Left kidney (tissue), 2 donors: ENCODE measurements around the gene SKIC8. TPM values are rescaled to one million over a fixed set of nuclear protein-coding genes. Genes with fewer than 3 reads are reported as not detected.

Source experiments
- DNase-seq: peaks from one replicate; pipeline ENCODE4 v3.0.0-alpha.2; 2013
- polyA plus RNA-seq: library from polyadenylated mRNA; unstranded; fragments of 120-200 nt; gene quantifications from one replicate; pipeline ENCODE4 v1.2.1, GENCODE V29; 2013; ENCODE audit not compliant: insufficient read length

Gene SKIC8
- polyA plus RNA-seq, 1 donor: 131 TPM

DNA sequence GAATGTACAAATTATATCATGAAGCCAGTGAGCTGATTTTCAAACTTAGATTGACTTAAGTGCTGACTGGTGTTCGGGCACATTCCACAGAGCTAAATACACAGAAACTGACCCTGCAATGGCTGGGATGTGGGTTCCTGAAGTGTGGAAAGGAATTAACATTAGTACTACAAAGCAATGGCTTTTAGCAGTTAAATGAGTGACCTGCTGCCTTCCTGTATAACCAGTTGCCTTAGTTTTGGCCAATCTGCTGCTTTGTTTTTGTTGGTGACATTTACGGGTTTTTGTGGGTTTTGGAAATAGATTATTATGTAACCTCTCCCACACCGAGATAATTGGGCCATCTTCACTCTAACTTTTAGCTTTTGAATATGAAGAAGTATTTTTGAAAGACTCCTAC is 2.4 kb upstream of the SKIC8 start:
- DNase-seq: no peak

DNA sequence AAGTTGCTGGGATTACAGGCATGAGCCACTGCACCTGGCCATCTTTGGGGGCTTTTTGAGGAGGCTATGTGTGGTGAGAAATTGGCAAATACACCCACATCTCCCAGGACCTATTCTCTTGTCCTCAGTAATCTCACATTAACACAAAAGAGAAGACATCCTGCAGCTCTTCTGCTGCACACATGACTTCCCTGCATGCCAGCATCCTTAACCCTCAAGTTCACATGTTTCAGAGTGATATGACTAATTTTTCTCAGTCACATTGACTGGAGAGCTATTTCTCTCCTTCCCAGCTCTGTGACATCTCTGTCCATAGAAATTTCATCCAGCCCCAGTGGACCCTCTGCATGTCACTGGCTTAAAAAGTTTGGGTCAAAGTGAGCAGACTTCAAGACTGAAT is 1.9 kb upstream of the SKIC8 start:
- no peak for DNase-seq

DNA sequence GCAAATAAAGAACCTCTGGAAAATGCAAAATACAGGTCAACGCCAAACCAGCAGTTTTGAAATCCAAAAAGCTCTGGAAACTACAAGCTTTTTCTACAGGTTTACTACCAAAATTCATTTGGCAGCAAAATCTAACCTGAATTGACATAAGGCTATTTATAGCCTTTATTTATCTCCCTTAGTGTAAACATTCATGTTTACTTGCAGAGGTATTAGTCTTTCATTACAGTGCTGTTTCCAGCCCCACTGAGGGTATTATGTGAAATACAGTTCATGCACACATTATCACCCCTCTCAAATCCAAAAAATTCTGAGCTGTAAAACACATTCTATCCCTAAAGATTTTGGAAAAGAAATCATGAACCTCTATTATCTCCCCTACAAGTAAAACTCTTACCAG is 7.2 kb downstream of the SKIC8 start:
- no peak for DNase-seq

DNA sequence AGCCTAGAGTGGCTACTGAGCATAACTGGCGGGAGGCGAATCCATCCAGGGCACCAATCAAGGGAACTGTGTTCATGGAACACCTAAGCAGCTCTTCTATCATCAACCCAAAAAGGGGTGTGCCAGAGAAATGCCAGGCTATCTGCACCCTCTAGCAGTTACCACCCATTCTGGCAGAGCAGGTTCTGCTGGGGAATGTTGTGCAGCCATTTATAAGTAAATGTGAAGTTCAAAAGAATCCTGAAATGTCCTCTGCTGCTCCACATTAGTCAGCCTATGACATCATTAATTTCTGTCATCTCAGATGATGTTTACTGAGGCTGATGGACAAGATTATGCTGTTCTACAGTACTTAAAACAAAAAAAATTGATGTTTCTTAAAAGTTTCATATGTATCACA is 7.7 kb downstream of the SKIC8 start:
- no peak for DNase-seq

DNA sequence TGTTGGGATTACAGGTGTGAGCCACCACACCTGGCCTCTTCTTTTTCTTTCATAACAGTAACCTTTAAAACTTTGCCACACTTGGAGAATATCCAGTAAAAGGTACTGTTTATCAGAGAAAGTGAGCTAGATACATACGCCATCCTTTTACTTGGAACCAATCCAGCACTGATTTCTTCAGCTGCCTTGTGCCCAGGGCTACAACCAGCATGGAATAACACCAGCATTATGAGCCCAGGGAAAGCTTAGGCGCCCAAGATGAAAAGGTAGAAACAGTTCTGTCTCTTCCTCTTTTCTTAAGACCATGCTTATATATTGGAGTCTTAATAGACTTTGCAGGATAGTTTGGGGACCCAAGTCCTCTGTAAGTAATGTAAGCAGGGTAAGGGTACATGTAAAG is 8.4 kb downstream of the SKIC8 start:
- no peak for DNase-seq

DNA sequence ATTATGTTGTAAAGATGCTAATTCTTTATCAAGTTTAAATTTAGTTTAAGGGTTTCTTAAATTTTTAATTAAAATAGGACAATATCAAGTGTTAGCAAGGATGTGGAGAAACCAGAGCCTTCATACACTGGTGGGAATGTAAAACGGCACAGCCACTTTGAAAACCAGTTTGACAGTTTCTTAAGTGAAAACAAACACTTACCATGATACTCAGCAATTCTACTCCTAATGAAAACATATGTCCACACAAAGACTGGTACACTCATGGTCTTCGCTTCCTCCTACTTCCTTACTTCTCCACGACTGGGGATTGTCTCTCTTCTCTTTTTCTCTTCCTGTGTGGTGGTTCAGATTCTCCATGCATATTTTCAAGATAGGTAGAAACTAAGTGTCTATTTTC is 9.2 kb downstream of the SKIC8 start:
- DNase-seq: no peak

DNA sequence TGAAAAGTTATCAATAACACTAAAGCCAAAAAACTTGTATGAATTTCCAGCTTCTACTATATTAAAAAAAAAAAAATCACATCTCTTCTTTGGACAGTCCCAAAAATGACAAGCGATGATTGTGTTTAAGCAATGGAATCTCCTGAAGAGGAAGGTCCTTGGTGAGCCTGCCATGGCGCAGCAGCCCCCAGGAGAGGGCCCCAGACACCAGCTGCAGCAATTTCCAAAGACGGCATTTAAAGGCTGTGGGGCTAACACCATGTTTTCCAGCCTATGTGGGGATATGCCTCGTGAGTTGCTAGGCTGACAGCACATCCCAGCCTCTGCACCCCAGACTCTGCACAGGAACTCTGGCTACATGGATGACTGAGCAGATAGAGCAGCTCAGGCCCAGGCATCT is 14.7 kb downstream of the SKIC8 start:
- DNase-seq: no peak

DNA sequence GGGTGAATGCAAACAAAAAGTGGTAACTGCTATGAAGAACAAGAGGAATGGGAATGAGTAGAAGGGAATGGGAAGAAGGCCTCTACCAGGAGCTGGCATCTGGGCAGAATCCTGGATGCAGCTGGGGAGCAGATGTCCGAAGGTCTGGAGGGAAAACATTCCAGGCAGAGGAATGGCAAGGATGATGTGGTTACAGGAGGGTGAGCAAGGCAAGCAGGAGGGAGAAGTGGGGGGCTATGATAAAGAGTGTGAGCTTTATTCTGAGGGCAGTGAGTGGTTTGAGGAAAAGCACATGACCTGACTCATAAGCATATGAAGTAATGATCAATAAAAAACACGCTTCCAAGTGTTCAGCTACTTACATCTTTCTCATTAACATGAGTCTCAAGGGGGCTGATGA is 17.1 kb downstream of the SKIC8 start:
- DNase-seq: no peak

DNA sequence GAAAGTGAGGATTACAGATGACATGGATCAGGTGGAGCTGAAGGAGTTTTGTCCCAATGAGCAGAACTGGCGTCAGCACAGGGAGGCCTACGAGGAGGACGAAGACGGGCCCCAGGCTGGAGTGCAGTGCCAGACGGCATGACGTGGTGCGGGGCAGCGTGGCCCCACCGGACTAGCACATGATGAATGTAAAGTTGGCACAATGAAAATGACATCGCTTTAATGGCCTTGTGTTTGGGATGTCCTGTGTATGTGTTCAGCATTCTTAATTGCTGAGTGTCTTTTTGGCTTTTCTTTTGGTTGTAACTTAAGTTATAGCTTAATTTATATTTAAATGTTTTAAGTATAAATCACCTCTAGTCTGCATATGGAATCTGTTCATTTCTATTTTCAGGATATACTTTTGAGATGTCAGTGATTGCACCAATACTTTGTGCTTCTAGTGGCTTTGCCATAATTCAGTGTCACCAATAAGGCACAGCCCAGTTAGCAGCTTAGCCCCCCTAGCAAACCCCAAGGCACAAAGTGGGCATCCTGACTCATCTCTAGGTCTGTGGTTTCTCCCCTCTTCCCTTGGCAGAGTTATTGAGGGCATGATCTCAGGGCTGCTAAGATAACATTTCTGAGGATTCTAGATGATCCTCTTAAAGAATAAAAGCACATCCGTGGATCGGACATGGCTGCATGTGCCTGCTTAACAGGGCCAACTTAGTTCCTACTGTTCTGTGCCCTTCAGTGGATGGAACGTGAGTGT is 18.9 kb downstream of the SKIC8 start:
- DNase-seq: no peak

DNA sequence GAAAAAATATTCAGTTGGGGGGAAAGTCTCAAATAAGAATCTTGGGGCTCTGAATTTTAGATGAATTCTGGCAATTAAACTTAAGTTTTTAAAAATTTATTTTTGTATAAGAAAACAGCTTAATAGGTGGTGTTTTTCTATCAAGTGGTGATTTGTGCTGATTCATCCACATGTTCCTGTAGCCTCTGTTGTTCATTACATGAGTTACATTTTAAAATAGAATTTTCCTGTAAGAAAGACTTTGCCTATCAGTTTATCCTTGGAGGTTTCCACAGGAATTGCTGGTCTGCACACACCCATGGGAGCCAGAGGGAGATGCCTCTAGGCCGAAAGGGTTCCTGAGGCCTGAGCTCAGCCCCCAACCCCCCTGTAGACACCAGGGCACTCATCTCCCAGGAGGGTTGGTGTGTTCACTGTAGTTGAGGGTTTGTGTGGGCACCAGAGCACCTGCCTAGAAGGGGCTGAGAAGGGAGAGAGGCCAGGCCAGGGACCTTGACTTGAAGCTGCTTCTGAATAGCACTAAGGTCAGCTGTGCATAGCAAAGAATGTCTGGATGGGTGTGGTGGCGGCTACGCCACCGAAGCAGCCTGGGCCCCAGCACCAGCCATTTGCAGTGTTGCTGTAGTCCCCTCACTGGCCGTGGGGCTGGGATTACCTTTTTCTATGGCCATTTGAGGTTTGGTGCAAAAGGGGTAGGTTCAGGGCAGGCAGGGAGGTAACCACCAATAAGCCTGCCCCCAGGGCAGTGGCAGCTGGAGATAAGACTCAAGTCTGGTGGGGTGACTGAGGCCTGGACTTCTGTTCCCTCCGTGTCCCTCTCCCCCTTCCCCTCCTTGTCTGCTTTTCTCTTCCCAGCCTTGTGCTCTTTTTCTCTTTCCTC is 23.1 kb downstream of the SKIC8 start:
- DNase-seq: no peak

DNA sequence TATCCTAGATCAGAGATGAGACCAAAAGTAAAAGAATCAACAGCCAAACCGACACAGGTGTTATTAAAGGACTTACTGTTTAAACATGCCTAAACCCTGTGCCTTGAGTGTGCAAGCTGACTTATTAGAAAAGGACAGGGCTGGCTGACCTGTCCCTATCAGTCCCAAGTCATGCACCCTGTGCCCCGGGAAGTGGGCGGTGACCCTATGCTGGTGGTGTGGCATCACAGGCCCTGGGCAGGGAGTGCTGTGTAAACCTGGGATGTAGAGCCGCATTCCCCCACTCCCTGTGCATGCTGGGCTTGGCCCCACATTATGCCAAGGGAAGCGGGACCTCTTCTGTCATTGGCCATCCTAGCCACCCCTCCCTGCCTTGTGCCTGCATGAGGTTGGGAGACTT is 24.4 kb downstream of the SKIC8 start:
- no peak for DNase-seq

DNA sequence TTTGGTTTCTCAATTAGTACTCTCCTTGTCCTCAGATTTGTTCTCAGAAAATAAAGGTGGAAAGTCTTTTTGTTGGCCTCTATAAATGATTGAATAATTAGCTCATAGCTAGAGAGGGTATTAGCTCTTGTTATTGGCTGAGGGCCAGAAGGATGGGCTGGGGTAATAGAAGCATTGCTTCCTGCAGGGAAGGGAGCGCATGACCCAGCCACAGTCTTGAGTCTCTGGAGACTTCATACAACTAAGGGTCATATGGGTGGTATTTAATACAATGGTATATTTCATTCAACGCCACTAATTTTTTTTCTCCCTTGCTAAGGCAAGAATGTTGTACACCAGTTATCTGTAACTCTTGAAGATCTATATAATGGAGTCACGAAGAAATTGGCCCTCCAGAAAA is 26.6 kb downstream of the SKIC8 start:
- DNase-seq: no peak

DNA sequence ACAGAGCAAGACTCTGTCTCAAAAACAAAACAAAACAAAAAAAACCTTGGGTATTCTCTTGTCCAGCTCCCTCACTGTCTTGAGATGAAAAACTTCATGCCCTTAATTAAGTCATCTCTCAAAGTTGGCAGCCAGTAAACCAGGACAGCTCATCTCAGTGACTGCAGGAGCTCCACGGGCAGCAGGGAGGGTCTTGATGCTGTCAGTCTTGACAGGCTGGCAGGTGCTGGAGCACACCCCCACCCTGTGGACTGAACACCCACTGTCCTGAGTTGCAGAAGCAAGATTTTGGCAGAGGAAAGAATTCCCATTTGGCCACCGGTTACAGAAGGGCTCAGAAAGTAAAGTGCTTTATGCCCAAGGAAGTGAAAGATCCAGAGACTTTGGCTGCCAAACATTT is 27.1 kb downstream of the SKIC8 start:
- no peak for DNase-seq

DNA sequence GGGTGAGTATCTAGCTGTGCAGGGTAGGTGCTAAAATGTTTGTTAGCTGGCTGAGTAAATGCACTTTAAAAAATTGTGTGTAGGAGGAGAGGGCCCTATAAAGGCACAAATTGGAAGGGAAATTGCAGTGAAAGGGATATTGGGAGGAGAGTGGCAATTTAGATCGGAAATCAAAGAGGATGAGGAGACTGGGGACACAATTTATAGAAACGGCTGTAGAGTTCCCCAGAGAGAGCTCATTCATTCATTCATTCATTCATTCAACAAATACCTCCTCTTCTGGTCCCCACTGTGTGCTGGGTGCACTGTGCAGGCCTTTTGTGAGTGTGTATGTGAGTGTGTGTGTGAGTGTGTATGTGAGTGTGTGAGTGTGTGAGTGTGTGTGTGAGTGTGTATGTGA is 32.6 kb downstream of the SKIC8 start:
- no peak for DNase-seq

DNA sequence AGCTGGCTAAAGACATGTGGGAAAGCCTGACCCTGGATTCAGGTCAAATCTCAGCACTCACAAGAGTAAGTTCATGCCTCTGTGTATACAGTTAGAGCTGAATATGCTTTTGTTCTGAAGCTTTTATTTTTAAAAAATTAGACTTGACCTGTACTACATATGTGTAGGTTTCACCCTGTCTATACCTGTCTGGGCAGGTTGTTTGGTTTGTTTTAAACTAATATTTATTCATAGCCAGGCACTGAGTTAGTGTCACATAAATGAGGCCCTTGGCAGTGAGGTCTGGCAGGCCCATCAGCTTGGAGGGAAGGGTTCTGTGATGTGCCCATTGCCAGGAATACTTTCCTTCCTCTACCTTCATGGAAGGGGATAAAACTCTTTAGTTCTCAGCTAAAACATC is 33.2 kb downstream of the SKIC8 start:
- no peak for DNase-seq

DNA sequence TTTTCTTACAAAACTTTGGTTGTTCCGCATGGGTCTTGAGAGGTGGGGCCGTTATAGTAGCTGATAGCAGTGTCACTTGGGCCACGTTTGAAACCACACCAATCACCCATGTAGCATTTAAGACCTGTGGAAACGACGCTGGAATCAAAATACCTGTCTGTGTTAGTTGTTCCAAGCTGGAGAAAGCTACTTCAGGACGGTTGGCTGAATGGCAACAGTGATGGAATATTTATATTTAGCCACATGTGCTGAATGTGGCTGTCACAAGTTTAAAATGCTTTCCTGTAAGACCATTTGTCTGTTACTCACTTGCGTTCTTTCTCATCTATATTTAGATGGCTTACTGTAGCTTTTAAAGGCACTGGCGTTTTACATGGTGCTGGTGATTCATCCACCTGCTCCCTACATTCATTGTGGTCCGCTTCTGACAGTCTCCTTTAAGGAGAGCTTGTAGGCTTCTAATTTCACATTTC is 33.6 kb downstream of the SKIC8 start:
- DNase-seq: no peak

DNA sequence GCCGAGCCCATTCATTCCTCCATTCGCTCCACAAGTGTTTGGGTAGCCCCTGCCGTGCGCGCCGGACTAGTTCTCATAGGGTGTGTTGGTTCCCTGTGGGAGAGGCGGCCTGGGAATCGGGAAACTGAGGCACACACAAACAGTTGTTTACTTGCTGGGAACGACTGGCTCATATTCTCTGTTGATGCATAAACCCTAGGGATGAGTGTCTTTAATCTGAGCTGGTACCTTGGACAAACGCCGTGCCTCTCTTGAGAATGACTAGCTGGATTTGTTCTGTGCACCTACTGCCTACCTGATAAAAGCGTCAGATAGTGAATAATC is 34.3 kb downstream of the SKIC8 start:
- DNase-seq: no peak

DNA sequence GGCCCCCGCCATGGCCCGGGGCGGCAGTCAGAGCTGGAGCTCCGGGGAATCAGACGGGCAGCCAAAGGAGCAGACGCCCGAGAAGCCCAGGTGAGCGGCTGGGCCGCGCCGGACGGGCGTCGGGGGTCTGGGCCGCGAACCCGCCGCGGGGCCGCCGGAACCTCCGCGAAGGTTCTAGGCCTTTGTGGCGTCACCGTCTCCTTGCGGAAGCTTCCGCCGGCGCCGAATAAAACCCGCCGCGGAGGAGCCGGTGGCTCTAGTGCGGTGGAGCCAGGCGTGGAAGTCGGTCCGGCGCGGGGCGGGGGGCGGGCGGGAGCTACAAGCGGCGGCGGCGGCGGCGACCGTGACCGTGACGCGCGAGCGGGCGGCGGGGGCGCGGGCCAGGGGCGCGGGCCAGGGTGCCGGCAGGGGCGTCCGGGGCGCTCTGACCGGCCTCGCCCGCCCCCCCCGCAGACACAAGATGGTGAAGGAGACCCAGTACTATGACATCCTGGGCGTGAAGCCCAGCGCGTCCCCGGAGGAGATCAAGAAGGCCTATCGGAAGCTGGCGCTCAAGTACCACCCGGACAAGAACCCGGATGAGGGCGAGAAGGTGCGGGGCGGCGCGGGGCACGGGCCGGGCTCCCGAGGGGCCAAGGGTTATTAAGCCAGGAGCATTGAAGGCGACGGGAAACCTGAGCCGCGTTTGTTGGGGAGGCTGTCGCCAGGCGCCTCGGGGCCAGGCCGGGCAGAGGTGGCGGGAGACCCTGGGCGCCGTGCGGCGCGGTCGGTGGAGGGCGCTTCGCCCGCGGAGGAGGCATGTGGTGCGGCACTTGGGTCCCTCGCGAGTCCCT is 34.9 kb downstream of the SKIC8 start, which contains the start of gene DNAJA4:
TSS of gene DNAJA4 (plus strand) at position 259 of the 833 bp plus-strand sequence. CDS start at position 461, 202 bp downstream.
- DNase-seq: peak; percentile 36

DNA sequence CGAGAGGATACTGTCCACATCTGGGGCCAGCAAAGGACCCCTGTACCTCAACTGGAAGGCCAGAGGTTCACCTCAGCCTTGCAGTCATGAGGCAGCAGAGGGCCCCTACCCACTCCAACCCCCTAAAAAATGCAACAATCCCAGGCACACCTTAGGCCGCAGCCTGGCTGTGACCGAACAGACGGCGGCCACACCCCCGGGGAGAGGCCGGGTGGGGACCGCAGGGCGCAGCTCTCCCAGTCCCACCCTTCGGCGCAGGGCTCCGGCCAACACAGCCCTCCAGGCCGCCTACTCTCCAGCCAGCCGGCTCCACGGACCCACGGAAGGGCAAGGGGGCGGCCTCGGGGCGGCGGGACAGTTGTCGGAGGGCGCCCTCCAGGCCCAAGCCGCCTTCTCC is 35.5 kb downstream of the SKIC8 start:
- no peak for DNase-seq

DNA sequence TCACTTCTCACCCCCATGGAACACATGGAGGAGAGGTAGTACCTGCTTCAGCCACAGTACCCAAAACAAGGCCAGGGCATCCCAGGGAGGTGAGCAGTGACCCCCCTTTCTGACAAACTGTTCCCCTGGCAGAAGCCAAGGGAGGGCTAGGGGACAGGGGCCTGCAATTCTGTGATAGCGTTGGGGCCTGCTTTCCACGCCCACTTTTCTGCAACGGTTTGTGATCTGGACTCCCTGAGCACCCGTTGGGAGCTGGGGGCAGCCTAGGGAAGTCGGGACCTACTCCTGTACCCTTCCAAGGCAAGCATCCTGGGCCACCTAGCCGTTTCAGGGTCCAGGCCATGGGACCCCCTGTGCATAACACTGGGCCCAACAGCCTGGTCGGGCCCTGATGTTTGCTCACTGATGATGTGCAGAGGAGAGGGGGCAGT is 36.0 kb downstream of the SKIC8 start:
- DNase-seq: no peak

DNA sequence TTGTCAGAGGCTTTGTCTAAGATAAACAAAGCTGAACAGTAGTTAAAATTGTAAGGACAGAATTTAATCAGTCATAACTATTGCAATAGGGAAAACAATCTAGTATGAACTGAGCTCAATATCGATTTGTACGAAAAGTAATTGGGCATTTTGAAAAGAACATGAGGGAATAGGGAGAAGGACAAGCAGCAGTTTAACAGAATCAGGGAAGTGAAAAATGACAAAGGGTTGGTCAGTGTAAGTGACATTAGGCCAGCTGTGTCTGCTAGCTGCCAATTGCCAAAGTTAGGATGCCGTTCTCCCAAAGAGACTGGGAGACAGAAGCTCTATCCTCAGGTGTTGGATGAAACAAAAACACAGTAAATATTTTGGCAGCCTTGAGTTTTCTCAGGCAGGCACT is 38.3 kb downstream of the SKIC8 start:
- no peak for DNase-seq

DNA sequence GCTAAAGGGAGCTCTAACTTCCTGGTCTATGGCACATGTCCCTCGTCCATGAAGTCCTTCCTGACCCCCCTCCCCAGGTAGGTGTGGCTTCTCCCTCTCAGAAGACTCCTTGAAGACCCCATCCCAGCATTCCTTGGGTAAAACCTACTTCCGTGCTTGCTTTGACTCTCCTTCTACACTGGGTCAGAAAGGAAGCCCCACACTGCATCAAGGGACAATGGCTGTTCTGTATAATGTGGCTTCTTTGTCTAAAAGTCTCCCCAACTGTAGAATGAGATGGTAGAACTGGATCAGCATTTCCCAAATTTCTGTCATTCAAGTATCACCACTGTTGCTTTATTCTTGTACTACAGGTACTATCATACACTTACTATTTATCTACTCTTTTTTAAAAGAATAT is 38.9 kb downstream of the SKIC8 start:
- no peak for DNase-seq

DNA sequence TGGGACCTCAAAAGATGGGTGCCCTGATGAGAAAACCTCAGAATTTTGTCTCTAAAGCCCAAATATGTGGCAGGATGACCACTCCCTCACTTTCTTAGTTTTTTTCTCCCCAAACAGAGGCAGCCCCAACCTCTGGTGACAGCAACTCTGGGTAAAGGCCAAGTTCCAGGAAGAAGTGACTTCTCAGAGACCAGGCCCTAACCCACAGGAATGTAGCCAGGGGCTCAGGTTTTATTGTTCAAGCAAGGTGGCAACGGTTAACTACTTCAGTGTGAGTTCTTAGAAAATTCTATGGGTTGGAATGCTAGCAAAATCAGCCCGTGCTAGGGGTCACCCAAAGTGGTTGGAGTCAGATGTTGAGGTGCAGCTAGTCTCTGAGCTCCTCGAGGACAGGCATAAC is 40.2 kb downstream of the SKIC8 start:
- DNase-seq: no peak
